Adrenal gland (tissue), 12 donors: ENCODE measurements around the gene MARS1. TPM values are rescaled to one million over a fixed set of nuclear protein-coding genes. Genes with fewer than 3 reads are reported as not detected.

Experiments used
- DNase-seq, 7 donors: peaks; one replicate each; pipeline ENCODE4 v3.0.0-alpha.2; 2019 to 2020
- H3K27ac ChIP-seq, 5 donors: fragments of 200-600 bp; sonication (generic) in 4 of 5; 1 replicate in 3 of 5; 2 replicates in 2 of 5; pipeline versions ENCODE4 v1.5.1 to v1.8.0; 2016 to 2020; ENCODE audit warnings: mild to moderate bottlenecking in 1 of 5
- H3K27me3 ChIP-seq: fragments of 200-600 bp; 2 replicates; pipeline ENCODE4 v1.8.0; 2021
- H3K36me3 ChIP-seq, 2 donors: fragments of 200-600 bp; replicated peaks in 1 of 2; 1 replicate in 1 of 2; 2 replicates in 1 of 2; pipeline versions ENCODE4 v1.5.1 to v1.8.0; 2018 to 2022
- H3K4me1 ChIP-seq, 2 donors: fragments of 200-600 bp; replicated peaks in 1 of 2; 1 replicate in 1 of 2; 2 replicates in 1 of 2; pipeline versions ENCODE4 v1.5.1 to v1.8.0; 2018 to 2021
- H3K4me3 ChIP-seq, 4 donors: fragments of 200-600 bp; sonication (generic) in 3 of 4; one replicate each; pipeline ENCODE4 v1.5.1; 2016 to 2018
- H3K9me3 ChIP-seq, 3 donors: fragments of 200-600 bp; sonication (generic) in 1 of 3; replicated peaks in 1 of 3; 1 replicate in 2 of 3; 2 replicates in 1 of 3; pipeline versions ENCODE4 v1.5.1 to v1.8.0; 2016 to 2021
- CTCF ChIP-seq, 6 experiments: fragments of 450-650 bp in 4 of 6; fragments of 200-600 bp in 2 of 6; sonication (generic) in 1 of 6; IDR thresholded peaks; 1 replicate in 5 of 6; 2 replicates in 1 of 6; pipeline versions ENCODE4 v1.5.1 to v1.8.0; 2016 to 2021; ENCODE audit warnings: antibody characterized with exemption in 6 of 6, mild to moderate bottlenecking in 2 of 6, moderate library complexity in 1 of 6
- POLR2A ChIP-seq, 2 donors: fragments of 450-650 bp; IDR thresholded peaks; one replicate each; pipeline ENCODE4 v1.6.1; 2017; ENCODE audit warnings: antibody characterized with exemption in 2 of 2, mild to moderate bottlenecking in 2 of 2, moderate library complexity in 1 of 2
- whole genome bisulfite sequencing, 4 donors: extraction: QIAGEN DNeasy Blood & Tissue Kit in 2 of 4; methylation state at CpG; one replicate each; pipeline versions ENCODE4 v1.1.5 to v1.1.7; 2013 to 2017; 5-methylcytosine and 5-hydroxymethylcytosine counted together
- intact Hi-C, 2 donors: fragments of 100-400 bp; cut with DNase I; formaldehyde crosslinking; loops; one replicate each; pipeline versions ENCODE4 v1.14.1 to v1.15.0; 2022 to 2023
- polyA plus RNA-seq, 3 donors: library from polyadenylated mRNA; stranded (reverse); fragments of 200-250 nt in 2 of 3; fragments of 350-450 nt in 1 of 3; fragmentation: Illumina TruSeq in 1 of 3; extraction: RNeasy Lipid Tissue Mini Kit (QIAGEN cat#74804) in 1 of 3; gene quantifications; one replicate each; pipeline ENCODE4 v1.2.3, GENCODE V29; 2013 to 2014
- total RNA-seq, 9 donors: library from RNA; depleted of rRNA in 4 of 9; stranded (reverse); fragments of >200 nt in 4 of 9; fragments of 120-200 nt in 1 of 9; fragmentation: NEBNext Ultra II Directional in 1 of 9; extraction: Animal tissue kit (Norgen Biotek cat#: 25700) in 1 of 9; gene quantifications; one replicate each; pipeline versions ENCODE4 v1.1.0 to v1.2.4, GENCODE V29; 2013 to 2023
- donor health status: healthy with polysubstance abuse.
- donor health status: Bipolar disorder and iron deficiency.
- donor health status: DM: yes; HTN: yes; CAD: no.
- donor health status: DM: no; HTN: no; CAD: no.
- donor health status: DM: no; HTN: no; CAD: no.
- donor health status: DM: yes; HTN: yes; CAD: no.

Gene MARS1
- total and polyA plus RNA-seq, 12 donors, result 38.3 to 210 (median 135) TPM

DNA sequence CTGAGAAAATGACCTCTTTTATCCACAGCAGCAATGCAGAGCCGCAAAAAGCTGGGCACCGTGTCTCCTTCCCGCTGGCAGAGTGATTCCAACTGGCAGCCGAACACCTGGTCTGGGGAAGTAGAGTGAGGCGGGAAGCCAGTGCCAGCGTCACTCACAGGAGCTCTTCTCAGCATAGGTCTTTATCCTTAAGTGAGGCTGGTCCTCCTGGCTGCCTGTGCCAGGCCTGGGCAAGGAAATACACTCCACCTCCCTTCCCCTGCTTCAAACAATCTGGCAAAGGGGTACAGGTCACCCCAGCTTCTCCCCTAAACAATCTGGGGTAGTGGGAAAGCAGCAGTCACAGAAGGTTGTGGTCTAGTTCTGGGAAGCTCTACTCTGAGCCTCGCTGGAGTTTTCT, 13.0 kb upstream of the MARS1 start:
- peaks cover 26% of the 10 kb centered on the region for H3K27me3 ChIP-seq
- no peaks in the 10 kb centered on the region for H3K36me3 ChIP-seq
- H3K4me1 ChIP-seq, result peaks cover 11 to 14% of the 10 kb centered on the region in 2 donors
- TF ChIP-seq CTCF (IDR thresholded peaks at IDR 0.05), result no peak
- H3K9me3 ChIP-seq, result no peaks in the 10 kb centered on the region
- 52 to 72% (median 72%) methylated on average over 6 to 7 of the region's 7 CpGs for WGBS, 4 donors
- peak overlapping the region in 1 of 4 donors; percentile 49 for H3K4me3 ChIP-seq
- intact Hi-C loops, result no loop called here
- no peak for DNase-seq
- H3K27ac ChIP-seq, result no peak overlapping the region

DNA sequence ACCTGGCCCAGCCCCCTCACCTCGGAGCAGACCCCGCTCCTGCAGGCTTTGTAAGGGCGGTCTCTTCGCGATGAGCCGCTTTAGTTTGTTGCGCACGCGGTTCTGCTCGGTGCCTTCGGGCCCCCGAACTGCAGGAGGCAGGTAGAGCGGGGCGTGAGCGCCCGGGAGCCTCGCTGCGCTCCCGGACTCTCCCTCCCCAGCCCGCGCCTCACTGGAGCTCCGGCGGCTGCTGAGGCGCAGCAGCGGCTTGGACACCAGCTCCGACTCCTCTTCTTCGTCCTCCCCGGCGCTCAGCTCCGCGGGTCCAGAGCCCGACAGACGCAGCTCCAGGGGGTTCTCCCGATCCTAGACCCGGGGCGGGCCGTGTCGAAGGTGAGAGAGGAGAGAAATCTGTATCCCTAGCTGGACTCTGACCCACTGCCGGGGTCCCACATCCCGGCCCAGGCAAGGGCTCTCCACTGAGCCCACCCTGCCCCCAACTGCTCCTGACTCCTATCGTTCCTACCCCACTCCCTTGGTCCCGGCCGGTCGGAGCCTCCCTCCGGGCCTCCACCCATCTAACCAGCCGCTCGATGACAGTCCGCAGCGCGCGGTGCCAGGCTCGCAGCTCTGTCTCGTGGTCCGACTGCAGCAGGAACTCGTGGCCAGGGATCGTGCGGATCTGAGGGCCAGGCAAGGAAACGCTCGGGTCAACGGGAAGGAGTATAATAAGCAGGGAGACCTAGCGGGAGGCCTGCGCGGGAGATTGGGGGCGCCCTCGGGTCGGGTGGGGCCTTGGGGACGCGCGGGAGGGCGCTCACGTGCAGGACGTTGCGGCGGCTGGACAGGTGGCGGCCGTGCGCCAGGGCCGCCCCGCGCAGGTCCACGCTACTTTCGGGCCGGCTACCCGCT, 12.4 kb upstream of the MARS1 start:
- TF ChIP-seq POLR2A (IDR thresholded peaks at IDR 0.05), result no peak
- no peak for TF ChIP-seq CTCF (IDR thresholded peaks at IDR 0.05)
- Histone ChIP-seq H3K4me3 (peak overlapping the region in 2 of 4 donors; percentile 7 to 49), H3K27me3 (peaks cover 26% of the 10 kb centered on the region), H3K27ac (no peak overlapping the region), H3K9me3 (no peaks in the 10 kb centered on the region), H3K4me1 (peaks cover 11 to 14% of the 10 kb centered on the region in 2 donors), H3K36me3 (no peaks in the 10 kb centered on the region)
- WGBS, 4 donors, result 9 to 20% (median 16%) methylated on average over 31 to 84 of the region's 84 CpGs
- intact Hi-C loops, result no loop called here
- peak in 5 of 7 donors; percentile 43 to 73 (median 59) for DNase-seq

DNA sequence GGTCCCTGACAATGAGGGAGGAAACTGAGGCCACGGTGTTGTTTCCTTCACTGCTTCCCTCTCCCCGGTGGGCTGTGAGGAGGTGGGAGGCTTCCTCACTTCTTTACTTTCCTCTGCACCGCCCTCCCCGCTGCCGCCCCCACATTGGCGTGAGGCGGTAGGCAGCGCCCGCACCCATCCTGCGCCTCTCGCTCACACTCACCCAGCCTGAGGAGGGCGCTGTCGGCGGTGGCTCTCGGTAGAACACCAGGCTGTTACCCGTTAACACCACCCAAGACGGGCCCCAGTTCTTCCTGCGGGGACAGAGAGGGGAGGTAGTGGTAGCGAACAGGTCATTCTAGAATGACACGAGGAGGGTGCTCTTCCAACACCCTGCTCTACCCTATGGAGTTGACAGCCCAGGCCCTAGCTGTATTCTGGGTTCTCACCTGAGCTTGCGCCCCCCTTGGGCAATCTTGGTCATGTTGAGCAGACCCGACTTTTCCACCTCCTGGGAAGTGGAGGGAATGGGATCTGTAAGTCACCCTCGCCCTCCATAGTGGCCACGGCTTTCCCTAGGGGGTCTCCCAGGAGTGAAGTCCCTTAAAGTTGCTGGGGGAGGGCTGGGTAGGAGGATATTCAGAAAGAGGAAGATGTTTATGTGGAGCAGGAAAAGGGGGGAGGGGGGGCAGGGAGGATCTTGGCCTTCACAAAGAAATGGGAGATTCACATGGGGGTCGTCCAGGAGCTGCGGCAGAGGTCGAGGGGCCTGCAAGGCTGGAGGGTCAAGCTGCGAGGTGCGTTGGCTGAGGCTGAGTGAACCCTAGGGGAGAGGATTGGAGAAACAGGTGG, 11.5 kb upstream of the MARS1 start:
- intact Hi-C loops, result no loop called here
- Histone ChIP-seq H3K9me3 (no peaks in the 10 kb centered on the region), H3K27me3 (peaks cover 26% of the 10 kb centered on the region), H3K36me3 (no peaks in the 10 kb centered on the region), H3K4me1 (peaks cover 11 to 14% of the 10 kb centered on the region in 2 donors), H3K4me3 (peak overlapping the region in 2 of 4 donors; percentile 7 to 49), H3K27ac (peak overlapping the region in 1 of 5 donors; percentile 86)
- WGBS, 4 donors, result 16 to 25% (median 17%) methylated on average over 12 to 29 of the region's 29 CpGs
- TF ChIP-seq POLR2A (IDR thresholded peaks at IDR 0.05), result no peak
- TF ChIP-seq CTCF (IDR thresholded peaks at IDR 0.05), result peak in 2 of 6 experiments; percentile 14
- DNase-seq, result no peak
